LNCaP clone FGC (cell line): ENCODE results near the gene CLTC.

Source experiments
- DNase-seq: peaks from one replicate; pipeline ENCODE4 v3.0.0-alpha.2; 2011; ENCODE audit warnings: low read depth
- H3K4me3 ChIP-seq: 2 replicates; pipeline ENCODE4 v1.5.1; 2011; ENCODE audit warnings: mild to moderate bottlenecking, low read depth, low read length, control low read depth
- CTCF ChIP-seq: IDR thresholded peaks from 2 replicates; pipeline ENCODE4 v1.5.1; 2012; ENCODE audit warnings: mild to moderate bottlenecking; ENCODE audit not compliant: control insufficient read depth, insufficient read depth; ENCODE audit errors: extremely low read depth

The CLTC gene

GRCh38 chr17:59621771-59622170 is 2.1 kb downstream of the CLTC start:
- DNase-seq: no peak
- peak overlapping the region; percentile 87 for H3K4me3 ChIP-seq
- TF ChIP-seq CTCF: no peak

- H3K4me3 ChIP-seq: no peak overlapping the region
- DNase-seq: no peak
- TF ChIP-seq CTCF: no peak
Observed at GRCh38 chr17:59623151-59623550, 3.5 kb downstream of the CLTC start.

- no peak for TF ChIP-seq CTCF
- no peak for DNase-seq
- H3K4me3 ChIP-seq: peak overlapping the region; percentile 24; the same call in 1 of the 2 replicates
Observed at GRCh38 chr17:59626756-59627155, 7.1 kb downstream of the CLTC start.

- DNase-seq: no peak
- peak overlapping the region; percentile 24; the same call in 1 of the 2 replicates for H3K4me3 ChIP-seq
- no peak for TF ChIP-seq CTCF
Observed at GRCh38 chr17:59627274-59627673, 7.6 kb downstream of the CLTC start.

- no peak for TF ChIP-seq CTCF
- H3K4me3 ChIP-seq: no peak overlapping the region
- peak; percentile 86 for DNase-seq
Observed at GRCh38 chr17:59627770-59628171, 8.1 kb downstream of the CLTC start.

- DNase-seq: no peak
- no peak overlapping the region for H3K4me3 ChIP-seq
- no peak for TF ChIP-seq CTCF
Observed at GRCh38 chr17:59629174-59629573, 9.5 kb downstream of the CLTC start.

GRCh38 chr17:59631276-59631675 is 11.6 kb downstream of the CLTC start:
- TF ChIP-seq CTCF: no peak
- no peak for DNase-seq
- no peak overlapping the region for H3K4me3 ChIP-seq
